Thymus (tissue), 11 donors: ENCODE measurements around the gene CLSTN2. TPM values are rescaled to one million over a fixed set of nuclear protein-coding genes. Genes with fewer than 3 reads are reported as not detected.

Experiments
- DNase-seq, 9 donors: peaks; one replicate each; pipeline ENCODE4 v3.0.0-alpha.2; 2013; ENCODE audit warnings: low spot score in 9 of 9, low read depth in 6 of 9, missing footprints in 1 of 9
- H3K27ac ChIP-seq, 2 donors: one replicate each; pipeline ENCODE4 v1.5.1; 2013; ENCODE audit warnings: control low read depth in 1 of 2, low read depth in 1 of 2, low read length in 1 of 2, mild to moderate bottlenecking in 1 of 2, moderate library complexity in 1 of 2
- H3K27me3 ChIP-seq, 2 donors: one replicate each; pipeline ENCODE4 v1.5.1; 2013; ENCODE audit warnings: low read length in 1 of 2; ENCODE audit not compliant: control insufficient read depth in 2 of 2, insufficient read depth in 1 of 2
- H3K36me3 ChIP-seq, 2 donors: one replicate each; pipeline ENCODE4 v1.5.1; 2013; ENCODE audit warnings: low read length in 1 of 2, mild to moderate bottlenecking in 1 of 2, moderate library complexity in 1 of 2; ENCODE audit not compliant: control insufficient read depth in 2 of 2, insufficient read depth in 2 of 2
- H3K4me1 ChIP-seq, 2 donors: one replicate each; pipeline ENCODE4 v1.5.1; 2013; ENCODE audit warnings: low read length in 2 of 2; ENCODE audit not compliant: control insufficient read depth in 2 of 2, insufficient read depth in 2 of 2
- H3K4me3 ChIP-seq, 2 donors: one replicate each; pipeline ENCODE4 v1.5.1; 2013; ENCODE audit warnings: low read length in 2 of 2, control low read depth in 1 of 2, mild to moderate bottlenecking in 1 of 2
- H3K9me3 ChIP-seq, 2 donors: one replicate each; pipeline ENCODE4 v1.5.1; 2013; ENCODE audit warnings: low read length in 1 of 2, mild to moderate bottlenecking in 1 of 2; ENCODE audit not compliant: control insufficient read depth in 2 of 2, insufficient read depth in 1 of 2
- WGBS: extraction: QIAGEN DNeasy Blood & Tissue Kit; methylation state at CpG from one replicate; pipeline ENCODE4 v1.1.7; 2013; 5-methylcytosine and 5-hydroxymethylcytosine counted together
- polyA plus RNA-seq: library from polyadenylated mRNA; stranded (reverse); fragments of 200-250 nt; gene quantifications from one replicate; pipeline ENCODE4 v1.2.3, GENCODE V29; 2013
- total RNA-seq: library from RNA; stranded (reverse); fragments of 120-200 nt; gene quantifications from one replicate; pipeline ENCODE4 v1.2.4, GENCODE V29; 2013
- donor health status: healthy.

The CLSTN2 gene
- total and polyA plus RNA-seq, 2 donors = 0.25 to 0.61 TPM

GRCh38 chr3:139953131-139953910 is 18.3 kb downstream of the CLSTN2 start:
- DNase-seq = no peak
- Histone ChIP-seq H3K4me3 (no peak overlapping the region), H3K36me3 (no peaks in the 10 kb centered on the region), H3K27me3 (no peaks in the 10 kb centered on the region), H3K27ac (no peak overlapping the region), H3K9me3 (no peaks in the 10 kb centered on the region), H3K4me1 (no peaks in the 10 kb centered on the region)
- WGBS = 81% methylated on average over 2 of the region's 2 CpGs

- 89% methylated on average over 3 of the region's 3 CpGs for WGBS
- H3K4me1 ChIP-seq = no peaks in the 10 kb centered on the region
- no peaks in the 10 kb centered on the region for H3K9me3 ChIP-seq
- H3K27ac ChIP-seq = no peak overlapping the region
- H3K36me3 ChIP-seq = no peaks in the 10 kb centered on the region
- DNase-seq = no peak
- H3K4me3 ChIP-seq = no peak overlapping the region
- no peaks in the 10 kb centered on the region for H3K27me3 ChIP-seq
Observed at GRCh38 chr3:139954146-139954860, 19.3 kb downstream of the CLSTN2 start.

GRCh38 chr3:139957844-139958243 is 22.9 kb downstream of the CLSTN2 start:
- H3K4me3 ChIP-seq = no peak overlapping the region
- no peaks in the 10 kb centered on the region for H3K36me3 ChIP-seq
- no peaks in the 10 kb centered on the region for H3K27me3 ChIP-seq
- WGBS = 77% methylated on average over 4 of the region's 4 CpGs
- H3K4me1 ChIP-seq = no peaks in the 10 kb centered on the region
- no peak overlapping the region for H3K27ac ChIP-seq
- no peaks in the 10 kb centered on the region for H3K9me3 ChIP-seq
- no peak for DNase-seq

- WGBS = 95% methylated on average over 1 of the region's 1 CpG
- H3K4me3 ChIP-seq = no peak overlapping the region
- no peaks in the 10 kb centered on the region for H3K9me3 ChIP-seq
- H3K4me1 ChIP-seq = no peaks in the 10 kb centered on the region
- no peak overlapping the region for H3K27ac ChIP-seq
- H3K27me3 ChIP-seq = no peaks in the 10 kb centered on the region
- DNase-seq = no peak
- no peaks in the 10 kb centered on the region for H3K36me3 ChIP-seq
Observed at GRCh38 chr3:139969386-139969785, 34.4 kb downstream of the CLSTN2 start.

GRCh38 chr3:139970526-139970925 is 35.5 kb downstream of the CLSTN2 start:
- no peak for DNase-seq

GRCh38 chr3:139974809-139975425 is 39.9 kb downstream of the CLSTN2 start:
- H3K27ac ChIP-seq = no peak overlapping the region
- no peak for DNase-seq
- WGBS = 89% methylated on average over 2 of the region's 2 CpGs
- H3K9me3 ChIP-seq = no peaks in the 10 kb centered on the region
- H3K36me3 ChIP-seq = no peaks in the 10 kb centered on the region
- no peak overlapping the region for H3K4me3 ChIP-seq
- H3K4me1 ChIP-seq = no peaks in the 10 kb centered on the region
- no peaks in the 10 kb centered on the region for H3K27me3 ChIP-seq

More at GRCh38 chr3:139970526-139970925, 35.5 kb downstream of the CLSTN2 start:
- Histone ChIP-seq H3K4me3 (no peak overlapping the region), H3K27ac (no peak overlapping the region), H3K4me1 (no peaks in the 10 kb centered on the region), H3K27me3 (no peaks in the 10 kb centered on the region), H3K36me3 (no peaks in the 10 kb centered on the region), H3K9me3 (no peaks in the 10 kb centered on the region)
- WGBS = 90% methylated on average over 5 of the region's 5 CpGs

GRCh38 chr3:139975594-139976365 is 40.8 kb downstream of the CLSTN2 start:
- H3K27me3 ChIP-seq = no peaks in the 10 kb centered on the region
- no peaks in the 10 kb centered on the region for H3K9me3 ChIP-seq
- no peaks in the 10 kb centered on the region for H3K36me3 ChIP-seq
- no peak for DNase-seq
- WGBS = 89% methylated on average over 5 of the region's 5 CpGs
- H3K4me1 ChIP-seq = no peaks in the 10 kb centered on the region
- no peak overlapping the region for H3K27ac ChIP-seq
- no peak overlapping the region for H3K4me3 ChIP-seq

- Histone ChIP-seq H3K27ac (no peak overlapping the region), H3K27me3 (no peaks in the 10 kb centered on the region), H3K9me3 (no peaks in the 10 kb centered on the region), H3K36me3 (no peaks in the 10 kb centered on the region), H3K4me3 (no peak overlapping the region), H3K4me1 (no peaks in the 10 kb centered on the region)
- 93% methylated on average over 4 of the region's 4 CpGs for WGBS
- no peak for DNase-seq
Observed at GRCh38 chr3:139978966-139979365, 44.0 kb downstream of the CLSTN2 start.
